NCI-H345 (cell line): ENCODE data around the gene MAP6.
A peak's percentile ranks its signal among the peaks of the same experiment; 100 is the strongest.
"Not testable (repeated sequence)": the region's sequence is repeated elsewhere in the genome, so short reads cannot be mapped to it uniquely, and the experiment has no call there.

ENCODE experiments used
- DNase-seq: peaks from one replicate; lab custom pipeline; 2025; lab: John Stamatoyannopoulos, UW

Gene MAP6

DNA sequence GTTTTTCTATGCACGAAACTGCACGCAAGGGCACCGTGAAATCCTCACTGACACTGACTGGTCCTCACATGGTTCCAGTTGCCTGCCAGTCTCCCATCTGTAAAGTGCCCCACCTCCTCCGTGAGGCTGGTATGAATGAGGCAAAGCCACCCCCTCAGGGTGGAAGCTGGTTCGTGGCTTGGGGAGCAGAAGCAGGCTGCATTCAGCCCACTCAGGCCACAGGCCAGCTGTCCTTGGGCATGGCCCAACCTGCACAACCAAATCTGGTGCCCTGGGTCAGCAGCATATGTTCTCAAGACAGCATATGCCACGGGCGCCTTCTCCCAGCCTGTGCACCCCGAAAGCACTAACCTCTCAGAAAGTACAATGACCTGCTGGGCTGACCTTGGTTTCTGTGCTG is 77.5 kb downstream of the MAP6 start:
- DNase-seq, result no peak

GRCh38 chr11:75589933-75590332 is 78.9 kb downstream of the MAP6 start:
- no peak for DNase-seq

DNA sequence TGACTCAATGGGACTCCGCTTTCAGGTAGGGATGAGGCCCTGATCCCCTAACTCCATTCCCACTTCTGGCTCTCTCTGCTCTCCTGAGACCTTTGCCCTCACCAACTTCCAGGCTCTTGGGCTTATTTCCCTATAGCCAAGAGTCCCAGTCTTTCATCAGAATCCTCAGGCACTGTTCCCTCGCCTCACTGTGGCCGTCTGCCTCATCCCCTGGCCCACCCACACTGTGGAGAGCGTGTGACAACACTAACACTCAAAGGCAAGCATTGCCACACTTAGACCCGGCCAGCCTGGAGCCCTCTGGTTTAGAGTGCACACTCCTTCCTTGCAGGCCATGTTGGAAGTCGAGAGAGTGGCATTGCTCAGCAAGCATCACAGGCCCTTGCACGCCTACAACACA is 79.8 kb downstream of the MAP6 start:
- no peak for DNase-seq

- DNase-seq, result no peak
These were observed 80.8 kb downstream of the MAP6 start for GRCh38 chr11:75588051-75588481.

- no peak for DNase-seq
These were observed 82.4 kb downstream of the MAP6 start for GRCh38 chr11:75586395-75586794.

DNA sequence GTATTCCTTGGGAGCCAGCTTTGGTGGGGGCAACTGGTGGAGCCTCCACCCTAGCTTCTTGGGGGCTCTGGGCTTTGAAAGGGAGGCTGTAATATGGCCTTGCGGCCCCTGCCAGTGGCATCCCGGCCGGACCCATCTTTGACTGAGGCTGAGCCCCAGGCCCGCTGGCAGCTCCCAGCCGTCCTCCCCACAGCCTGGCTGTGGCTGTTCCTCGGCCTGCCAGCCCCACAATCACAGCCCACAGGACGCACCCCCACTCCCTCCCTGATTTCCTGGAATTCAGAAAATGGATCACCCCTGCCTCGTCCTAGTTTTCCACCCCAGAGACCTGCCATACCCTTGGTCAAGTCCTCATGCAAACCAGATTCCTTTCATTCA is 83.6 kb downstream of the MAP6 start:
- no peak for DNase-seq

DNA sequence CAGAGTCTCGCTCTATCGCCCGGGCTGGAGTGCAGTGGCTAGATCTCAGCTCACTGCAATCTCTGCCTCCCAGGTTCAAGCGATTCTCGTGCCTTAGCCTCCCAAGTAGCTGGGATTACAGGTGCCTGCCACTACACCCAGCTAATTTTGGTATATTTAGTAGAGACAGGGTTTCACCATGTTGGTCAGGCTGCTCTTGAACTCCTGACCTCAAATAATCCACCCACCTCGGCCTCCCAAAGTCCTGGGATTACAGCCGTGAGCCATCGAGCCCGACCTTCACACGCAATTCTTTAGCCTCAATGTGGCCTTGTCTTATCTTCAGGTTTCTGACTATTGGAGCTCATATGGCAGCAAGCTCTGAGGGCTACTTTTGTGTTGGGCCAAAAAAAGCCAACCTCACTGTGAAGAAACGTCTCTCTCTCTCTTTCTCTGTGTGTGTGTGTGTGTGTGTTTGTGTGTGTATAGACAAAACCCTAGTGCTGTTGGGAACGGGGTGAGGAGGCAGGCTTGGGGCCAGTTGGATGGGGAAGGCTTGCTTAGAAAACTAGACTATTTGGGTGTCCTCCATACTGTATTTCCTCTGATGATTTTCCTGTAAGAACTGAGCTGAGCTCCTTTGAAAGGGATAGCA is 84.1 kb downstream of the MAP6 start:
- not testable (repeated sequence) for DNase-seq

- DNase-seq, result peak; percentile 42
These were observed 84.8 kb downstream of the MAP6 start for GRCh38 chr11:75583718-75584658.

DNA sequence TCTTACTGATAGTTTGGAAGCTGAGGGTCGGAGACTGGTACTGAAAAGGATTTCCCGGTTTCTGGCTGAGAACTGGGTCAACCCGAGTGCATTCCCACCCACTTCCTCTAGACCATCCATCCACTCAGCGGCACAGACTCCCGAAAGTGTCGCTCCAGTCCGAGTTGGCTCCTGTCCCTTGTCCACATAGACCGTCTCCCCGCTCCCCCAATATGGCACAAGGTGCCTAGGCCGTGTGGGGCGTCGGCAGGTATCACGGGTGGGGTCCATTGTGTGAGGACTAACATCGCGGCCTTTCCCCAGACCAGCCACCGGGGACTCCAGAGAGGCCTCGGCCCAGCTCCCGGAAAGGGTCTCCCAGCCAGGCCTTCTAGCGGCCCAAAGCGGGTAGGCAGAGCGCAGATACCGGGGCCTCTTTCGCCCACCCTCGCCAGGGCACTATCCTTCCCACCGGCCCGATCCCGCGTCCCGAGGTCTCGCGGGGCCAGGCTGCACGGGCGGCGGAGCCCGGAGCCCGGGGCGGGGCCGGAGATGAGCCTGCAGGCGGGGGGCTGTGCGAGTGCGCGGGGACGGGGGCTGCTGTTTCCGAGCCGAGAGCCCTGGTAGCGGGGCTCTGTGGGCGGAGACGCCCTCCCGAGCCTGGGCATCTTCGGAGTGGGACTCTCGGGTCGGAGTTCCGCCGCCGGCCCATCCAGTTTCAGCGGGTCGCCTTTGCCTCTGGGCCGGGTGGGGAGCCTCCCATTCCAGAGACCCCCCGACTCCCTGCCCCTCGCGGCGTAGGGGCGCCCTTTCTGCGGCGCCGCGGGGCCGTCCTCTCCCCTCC is 85.7 kb downstream of the MAP6 start:
- DNase-seq, result peak; percentile 79

DNA sequence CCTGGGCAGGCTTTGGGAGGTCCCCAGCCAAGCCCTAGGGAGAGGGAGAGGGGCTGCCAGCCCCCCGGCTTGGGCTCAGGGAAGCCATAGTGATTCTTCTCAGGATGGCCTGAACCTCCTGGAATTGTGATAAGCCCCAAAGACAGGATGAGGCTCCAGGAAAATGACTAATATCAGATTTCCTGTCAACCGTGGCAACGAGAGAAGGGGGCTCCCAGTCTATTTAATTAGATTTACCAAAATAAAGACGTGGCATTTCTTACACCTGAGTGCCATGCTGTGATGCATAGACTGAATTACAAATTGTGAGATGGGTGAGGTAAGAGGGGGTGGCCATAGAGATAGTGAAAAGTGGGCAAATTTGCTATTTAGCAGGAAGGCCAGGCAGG is 86.3 kb downstream of the MAP6 start:
- DNase-seq, result no peak

GRCh38 chr11:75579841-75580240 is 89.0 kb downstream of the MAP6 start:
- DNase-seq, result no peak

DNA sequence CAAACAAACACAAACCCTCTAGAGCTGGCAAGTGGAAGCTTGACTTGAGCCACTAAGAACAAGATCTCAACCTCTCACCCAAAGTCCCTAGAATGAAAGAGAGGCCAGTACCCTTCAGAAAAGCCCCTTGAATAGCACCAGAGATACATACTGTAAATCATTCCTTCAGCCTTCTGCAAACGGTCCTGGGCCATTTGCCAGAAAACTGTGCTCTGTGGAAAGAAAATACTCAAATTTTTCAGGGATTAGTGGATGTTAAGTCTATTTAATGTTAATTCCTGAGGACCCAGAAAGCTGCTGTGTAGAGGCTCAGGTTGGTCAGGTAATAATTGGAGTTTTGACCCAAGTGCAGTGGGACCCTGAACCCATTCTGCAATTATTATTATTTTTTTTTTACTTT is 89.9 kb downstream of the MAP6 start:
- DNase-seq, result no peak

GRCh38 chr11:75577207-75577606 is 91.6 kb downstream of the MAP6 start:
- peak; percentile 24 for DNase-seq

DNA sequence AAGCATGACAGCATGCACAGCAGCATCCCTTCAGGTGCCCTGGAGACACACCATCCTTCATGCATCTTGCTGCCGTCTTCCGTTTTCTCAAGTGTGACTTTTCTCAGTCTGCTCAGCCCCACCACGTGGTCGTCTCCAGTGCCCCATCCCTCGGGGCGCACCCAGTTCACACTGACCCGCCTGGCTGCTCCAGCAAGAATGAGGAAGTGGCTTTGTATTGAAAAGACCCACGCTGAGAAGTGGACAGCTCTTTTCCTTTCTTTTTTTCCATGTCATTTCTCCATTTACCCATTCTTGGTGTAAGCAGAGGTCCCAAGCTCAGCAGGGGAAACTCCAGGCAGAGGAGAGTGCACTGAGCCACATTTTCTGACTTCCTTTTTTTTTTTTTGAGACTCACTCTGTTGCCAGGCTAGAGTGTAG is 92.3 kb downstream of the MAP6 start:
- no peak for DNase-seq

DNA sequence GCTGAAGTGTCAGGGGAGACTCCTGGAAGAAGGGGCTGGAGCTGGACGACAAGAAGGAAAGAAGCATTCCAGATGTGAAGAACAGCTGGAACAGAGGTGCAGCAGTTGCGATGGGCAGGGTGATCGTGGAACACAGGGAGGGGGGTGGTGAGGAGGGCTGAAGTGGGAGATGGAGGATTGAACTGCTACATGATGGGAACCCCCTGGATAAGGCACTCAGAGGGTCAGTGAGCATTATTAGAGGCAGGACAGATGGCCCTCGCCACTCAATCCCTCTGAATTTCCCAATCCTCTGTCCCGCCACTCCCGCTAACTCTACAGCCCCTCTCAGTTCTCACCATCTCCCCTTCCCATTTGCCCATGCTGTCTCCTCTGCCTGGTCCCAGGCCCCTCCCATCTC is 92.8 kb downstream of the MAP6 start:
- DNase-seq, result no peak

- no peak for DNase-seq
These were observed 93.9 kb downstream of the MAP6 start for GRCh38 chr11:75574698-75575602.

GRCh38 chr11:75572744-75573143 is 96.1 kb downstream of the MAP6 start:
- DNase-seq, result no peak

DNA sequence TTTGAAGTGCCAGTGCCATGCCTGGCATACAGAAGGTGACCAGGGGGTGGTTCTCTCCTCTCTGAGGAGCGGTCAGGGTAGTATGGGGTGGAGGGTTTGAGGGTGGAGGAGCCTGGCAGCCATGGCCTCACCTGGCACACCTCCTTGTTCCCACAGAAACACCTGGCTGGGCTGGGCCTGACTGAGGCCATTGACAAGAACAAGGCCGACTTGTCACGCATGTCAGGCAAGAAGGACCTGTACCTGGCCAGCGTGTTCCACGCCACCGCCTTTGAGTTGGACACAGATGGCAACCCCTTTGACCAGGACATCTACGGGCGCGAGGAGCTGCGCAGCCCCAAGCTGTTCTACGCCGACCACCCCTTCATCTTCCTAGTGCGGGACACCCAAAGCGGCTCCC is 97.2 kb downstream of the MAP6 start:
- DNase-seq, result no peak

GRCh38 chr11:75570559-75571139 is 98.2 kb downstream of the MAP6 start:
- no peak for DNase-seq

GRCh38 chr11:75568616-75569219 is 100.1 kb downstream of the MAP6 start:
- no peak for DNase-seq

DNA sequence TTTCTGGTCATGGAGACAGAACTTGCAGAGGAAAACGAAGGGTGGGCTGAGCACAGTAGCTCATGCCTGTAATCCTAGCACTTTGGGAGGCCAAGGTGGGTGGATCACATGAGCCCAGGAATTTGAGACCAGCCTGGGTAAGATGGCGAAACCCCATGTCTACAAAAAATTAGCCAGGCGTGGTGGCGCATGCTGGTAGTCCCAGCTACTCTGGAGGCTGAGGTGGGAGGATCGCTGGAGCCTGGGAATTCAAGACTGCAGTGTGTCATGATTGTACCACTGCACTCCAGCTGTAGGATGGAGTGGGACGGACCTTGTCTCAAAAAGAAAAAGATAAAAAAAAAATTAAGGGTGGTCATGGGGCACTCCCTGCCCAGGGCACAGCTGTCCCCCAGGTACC is 100.9 kb downstream of the MAP6 start:
- DNase-seq, result no peak
